Inflammatory macrophage treated with lipopolysaccharide for 4 hours (primary cell): ENCODE results near the gene NMBR.
A peak's percentile ranks its signal among the peaks of the same experiment; 100 is the strongest.
"Not testable (repeated sequence)": the region's sequence is repeated elsewhere in the genome, so short reads cannot be mapped to it uniquely, and the experiment has no call there.

Experiments used
- DNase-seq: peaks from one replicate; pipeline ENCODE4 v3.0.0-alpha.2; 2020

Gene NMBR

GRCh38 chr6:142146828-142147662, at the start of gene NMBR, which contains the start of gene VTA1:
Gene NMBR, minus strand, starts transcription at chr6:142147122. Its CDS starts 58,464 bp downstream, at chr6:142088658.
Gene VTA1, plus strand, starts transcription at chr6:142147263. Its CDS starts 25 bp downstream, at chr6:142147288.
- DNase-seq = peak; percentile 99

- no peak for DNase-seq
Measured at GRCh38 chr6:142195862-142196541, 49.1 kb upstream of the NMBR start.

GRCh38 chr6:142193621-142194020, 46.7 kb upstream of the NMBR start:
- no peak for DNase-seq

- DNase-seq = no peak
Measured at GRCh38 chr6:142192343-142192742, 45.4 kb upstream of the NMBR start.

GRCh38 chr6:142189057-142189456, 42.1 kb upstream of the NMBR start:
- DNase-seq = no peak

- DNase-seq = not testable (repeated sequence)
Measured at GRCh38 chr6:142188341-142188740, 41.4 kb upstream of the NMBR start.

- no peak for DNase-seq
Measured at GRCh38 chr6:142187209-142187608, 40.3 kb upstream of the NMBR start.

- DNase-seq = no peak
Measured at GRCh38 chr6:142185641-142186040, 38.7 kb upstream of the NMBR start.

- DNase-seq = no peak
Measured at GRCh38 chr6:142184307-142184706, 37.4 kb upstream of the NMBR start.

- DNase-seq = peak; percentile 4
Measured at GRCh38 chr6:142183351-142183750, 36.4 kb upstream of the NMBR start.

- no peak for DNase-seq
Measured at GRCh38 chr6:142182004-142182403, 35.1 kb upstream of the NMBR start.

- DNase-seq = no peak
Measured at GRCh38 chr6:142178129-142178528, 31.2 kb upstream of the NMBR start.

- no peak for DNase-seq
Measured at GRCh38 chr6:142174703-142175102, 27.8 kb upstream of the NMBR start.

- DNase-seq = no peak
Measured at GRCh38 chr6:142173980-142174379, 27.1 kb upstream of the NMBR start.

- DNase-seq = no peak
Measured at GRCh38 chr6:142172758-142173157, 25.8 kb upstream of the NMBR start.

- no peak for DNase-seq
Measured at GRCh38 chr6:142171351-142171750, 24.4 kb upstream of the NMBR start.

- no peak for DNase-seq
Measured at GRCh38 chr6:142167486-142167885, 20.6 kb upstream of the NMBR start.

- no peak for DNase-seq
Measured at GRCh38 chr6:142167071-142167470, 20.1 kb upstream of the NMBR start.

- DNase-seq = no peak
Measured at GRCh38 chr6:142165227-142165626, 18.3 kb upstream of the NMBR start.

- no peak for DNase-seq
Measured at GRCh38 chr6:142162780-142163179, 15.9 kb upstream of the NMBR start.

GRCh38 chr6:142156758-142157068, 9.8 kb upstream of the NMBR start:
- not testable (repeated sequence) for DNase-seq

GRCh38 chr6:142155895-142156757, 9.2 kb upstream of the NMBR start:
- DNase-seq = peak; percentile 41

GRCh38 chr6:142155091-142155490, 8.2 kb upstream of the NMBR start:
- no peak for DNase-seq
